HL-60 (cell line): ENCODE measurements around the gene FAH.

Source experiments
- DNase-seq, 2 experiments: peaks; one replicate each; pipeline ENCODE4 v3.0.0-alpha.2; 2010 to 2020; ENCODE audit warnings: low read depth in 1 of 2, low spot score in 1 of 2
- H3K27ac ChIP-seq: fragments of 250-450 bp; sonication (Bioruptor Pico); replicated peaks from 2 replicates; pipeline ENCODE4 v1.5.1; 2020; ENCODE audit warnings: mild to moderate bottlenecking, moderate library complexity
- H3K27me3 ChIP-seq: fragments of 250-450 bp; sonication (Bioruptor Pico); 2 replicates; pipeline ENCODE4 v1.5.1; 2021; ENCODE audit warnings: mild to moderate bottlenecking, moderate library complexity; ENCODE audit not compliant: insufficient read depth, poor library complexity, severe bottlenecking
- H3K4me3 ChIP-seq: replicated peaks from 2 replicates; pipeline ENCODE4 v1.5.1; 2011; ENCODE audit warnings: mild to moderate bottlenecking, control low read depth, low read length; ENCODE audit not compliant: insufficient read depth
- GABPA ChIP-seq: IDR thresholded peaks from 2 replicates; pipeline ENCODE4 v1.6.1; 2012; ENCODE audit warnings: low read depth
- POLR2AphosphoS5 ChIP-seq: IDR thresholded peaks from 2 replicates; pipeline ENCODE4 v1.6.1; 2012; ENCODE audit warnings: low read depth
- SPI1 ChIP-seq: IDR thresholded peaks from 2 replicates; pipeline ENCODE4 v1.6.1; 2012; ENCODE audit warnings: low read depth, mild to moderate bottlenecking, borderline replicate concordance
- TF ChIP-seq, protein P1 (sequence below): IDR thresholded peaks from one replicate; pipeline ENCODE4 v1.5.1; 2011; ENCODE audit warnings: low read length, control low read depth, inconsistent platforms; ENCODE audit not compliant: insufficient read depth
- TF ChIP-seq, protein P2 (sequence below): IDR thresholded peaks from 2 replicates; pipeline ENCODE4 v1.6.1; 2012; ENCODE audit warnings: low read depth; ENCODE audit not compliant: insufficient replicate concordance

FAH gene

DNA sequence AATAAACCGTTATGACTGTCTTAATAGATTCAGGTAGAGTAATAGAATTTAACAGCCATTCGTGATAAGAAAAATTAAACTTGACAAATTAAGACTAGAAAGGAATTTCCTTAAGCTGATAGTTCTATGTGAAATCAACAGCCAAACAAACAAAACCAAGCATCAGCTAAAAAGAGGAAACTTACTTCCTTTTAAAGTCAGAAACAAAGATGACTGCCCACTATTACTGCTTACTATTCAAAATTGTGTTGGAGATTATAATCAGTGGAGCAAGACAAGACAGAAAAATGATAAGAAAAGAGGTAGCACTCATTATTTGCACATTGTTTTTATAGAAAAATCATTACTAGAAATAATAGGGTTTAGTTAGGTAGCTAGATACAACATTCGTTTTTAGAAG is 13.8 kb upstream of the FAH start:
- Histone ChIP-seq H3K27ac (no peak overlapping the region), H3K4me3 (no peak overlapping the region), H3K27me3 (no peaks in the 10 kb centered on the region)
- TF ChIP-seq, protein P1, sequence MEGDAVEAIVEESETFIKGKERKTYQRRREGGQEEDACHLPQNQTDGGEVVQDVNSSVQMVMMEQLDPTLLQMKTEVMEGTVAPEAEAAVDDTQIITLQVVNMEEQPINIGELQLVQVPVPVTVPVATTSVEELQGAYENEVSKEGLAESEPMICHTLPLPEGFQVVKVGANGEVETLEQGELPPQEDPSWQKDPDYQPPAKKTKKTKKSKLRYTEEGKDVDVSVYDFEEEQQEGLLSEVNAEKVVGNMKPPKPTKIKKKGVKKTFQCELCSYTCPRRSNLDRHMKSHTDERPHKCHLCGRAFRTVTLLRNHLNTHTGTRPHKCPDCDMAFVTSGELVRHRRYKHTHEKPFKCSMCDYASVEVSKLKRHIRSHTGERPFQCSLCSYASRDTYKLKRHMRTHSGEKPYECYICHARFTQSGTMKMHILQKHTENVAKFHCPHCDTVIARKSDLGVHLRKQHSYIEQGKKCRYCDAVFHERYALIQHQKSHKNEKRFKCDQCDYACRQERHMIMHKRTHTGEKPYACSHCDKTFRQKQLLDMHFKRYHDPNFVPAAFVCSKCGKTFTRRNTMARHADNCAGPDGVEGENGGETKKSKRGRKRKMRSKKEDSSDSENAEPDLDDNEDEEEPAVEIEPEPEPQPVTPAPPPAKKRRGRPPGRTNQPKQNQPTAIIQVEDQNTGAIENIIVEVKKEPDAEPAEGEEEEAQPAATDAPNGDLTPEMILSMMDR: no peak
- TF ChIP-seq POLR2AphosphoS5 (no peak), SPI1 (no peak), GABPA (no peak)
- TF ChIP-seq, protein P2, sequence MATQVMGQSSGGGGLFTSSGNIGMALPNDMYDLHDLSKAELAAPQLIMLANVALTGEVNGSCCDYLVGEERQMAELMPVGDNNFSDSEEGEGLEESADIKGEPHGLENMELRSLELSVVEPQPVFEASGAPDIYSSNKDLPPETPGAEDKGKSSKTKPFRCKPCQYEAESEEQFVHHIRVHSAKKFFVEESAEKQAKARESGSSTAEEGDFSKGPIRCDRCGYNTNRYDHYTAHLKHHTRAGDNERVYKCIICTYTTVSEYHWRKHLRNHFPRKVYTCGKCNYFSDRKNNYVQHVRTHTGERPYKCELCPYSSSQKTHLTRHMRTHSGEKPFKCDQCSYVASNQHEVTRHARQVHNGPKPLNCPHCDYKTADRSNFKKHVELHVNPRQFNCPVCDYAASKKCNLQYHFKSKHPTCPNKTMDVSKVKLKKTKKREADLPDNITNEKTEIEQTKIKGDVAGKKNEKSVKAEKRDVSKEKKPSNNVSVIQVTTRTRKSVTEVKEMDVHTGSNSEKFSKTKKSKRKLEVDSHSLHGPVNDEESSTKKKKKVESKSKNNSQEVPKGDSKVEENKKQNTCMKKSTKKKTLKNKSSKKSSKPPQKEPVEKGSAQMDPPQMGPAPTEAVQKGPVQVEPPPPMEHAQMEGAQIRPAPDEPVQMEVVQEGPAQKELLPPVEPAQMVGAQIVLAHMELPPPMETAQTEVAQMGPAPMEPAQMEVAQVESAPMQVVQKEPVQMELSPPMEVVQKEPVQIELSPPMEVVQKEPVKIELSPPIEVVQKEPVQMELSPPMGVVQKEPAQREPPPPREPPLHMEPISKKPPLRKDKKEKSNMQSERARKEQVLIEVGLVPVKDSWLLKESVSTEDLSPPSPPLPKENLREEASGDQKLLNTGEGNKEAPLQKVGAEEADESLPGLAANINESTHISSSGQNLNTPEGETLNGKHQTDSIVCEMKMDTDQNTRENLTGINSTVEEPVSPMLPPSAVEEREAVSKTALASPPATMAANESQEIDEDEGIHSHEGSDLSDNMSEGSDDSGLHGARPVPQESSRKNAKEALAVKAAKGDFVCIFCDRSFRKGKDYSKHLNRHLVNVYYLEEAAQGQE: no peak
- no peak for DNase-seq

DNA sequence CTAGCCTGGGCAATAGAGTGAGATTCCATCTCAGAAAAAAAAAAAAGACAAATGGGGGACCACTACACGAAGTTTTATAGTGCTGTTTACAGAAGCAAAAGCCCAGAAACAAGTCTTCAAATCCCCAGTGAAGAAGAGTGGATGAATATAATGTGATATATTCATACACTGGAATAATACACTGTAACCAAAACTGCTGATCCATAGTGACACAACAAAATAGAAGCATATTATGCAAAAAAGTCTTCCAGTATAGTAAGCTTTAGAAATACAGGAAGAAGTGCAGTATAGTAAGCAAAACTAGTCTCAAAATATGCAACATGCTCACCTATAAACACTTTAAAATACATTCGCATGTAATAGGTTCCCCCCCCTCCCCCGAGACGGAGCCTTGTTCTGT is 11.9 kb upstream of the FAH start:
- Histone ChIP-seq H3K27ac (no peak overlapping the region), H3K4me3 (no peak overlapping the region), H3K27me3 (no peaks in the 10 kb centered on the region)
- DNase-seq: no peak
- TF ChIP-seq POLR2AphosphoS5: no peak
- TF ChIP-seq, protein P2: no peak
- TF ChIP-seq SPI1: no peak
- no peak for TF ChIP-seq GABPA
- TF ChIP-seq, protein P1: no peak

DNA sequence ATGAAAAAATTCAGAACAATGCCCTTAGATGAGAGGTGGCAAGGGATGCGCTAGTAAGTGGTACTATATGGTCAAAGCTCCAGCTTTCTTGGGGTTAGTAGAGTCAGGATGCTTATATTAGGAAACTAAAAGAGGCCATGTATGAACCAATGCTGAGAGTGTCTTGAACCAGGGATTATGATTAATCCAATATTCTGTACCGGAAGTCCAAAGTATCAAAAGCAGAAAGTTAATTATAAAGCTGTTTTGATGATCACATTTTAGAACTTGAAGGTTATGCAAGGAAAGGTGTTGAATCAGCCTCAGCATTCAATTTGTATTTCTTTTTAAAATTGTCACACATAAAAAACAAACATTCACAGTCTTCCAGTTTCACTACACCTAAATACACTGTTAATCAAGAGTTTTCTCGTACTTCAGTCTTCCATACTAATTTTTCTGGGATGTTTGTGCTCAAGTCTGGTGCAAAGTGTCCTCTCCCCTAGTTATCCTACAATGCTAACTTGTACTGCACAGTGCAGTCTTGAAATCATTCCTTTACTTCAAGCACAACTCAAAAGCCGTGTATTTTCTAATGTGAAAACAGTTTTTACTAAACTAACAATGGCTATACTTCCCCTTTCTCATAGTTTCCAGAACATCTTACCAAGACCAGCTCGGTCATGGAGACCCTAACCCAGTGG is 10.7 kb upstream of the FAH start:
- Histone ChIP-seq H3K4me3 (no peak overlapping the region), H3K27me3 (no peaks in the 10 kb centered on the region), H3K27ac (no peak overlapping the region)
- DNase-seq: no peak
- no peak for TF ChIP-seq GABPA
- TF ChIP-seq SPI1: no peak
- no peak for TF ChIP-seq POLR2AphosphoS5

DNA sequence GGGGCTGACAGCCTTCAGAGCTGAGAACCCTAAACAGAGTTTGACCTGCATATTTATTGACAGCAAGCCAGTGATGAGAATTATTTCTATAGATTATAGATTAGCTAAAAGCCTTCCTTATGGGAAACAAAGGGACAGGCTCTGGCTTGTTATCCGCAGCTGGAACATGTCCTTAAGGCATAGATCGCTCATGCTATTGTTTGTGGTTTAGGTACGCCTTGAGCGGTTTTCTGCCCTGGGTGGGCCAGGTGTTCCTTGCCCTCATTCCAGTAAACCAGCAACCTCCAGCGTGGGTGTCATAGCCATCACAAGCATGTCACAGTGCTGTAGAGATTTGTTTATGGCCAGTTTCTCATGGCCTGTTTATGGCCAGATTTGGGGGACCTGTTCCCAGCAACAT is 10.2 kb upstream of the FAH start:
- TF ChIP-seq, protein P1: no peak
- TF ChIP-seq POLR2AphosphoS5 (no peak), GABPA (no peak), SPI1 (no peak)
- TF ChIP-seq, protein P2: no peak
- no peak overlapping the region for H3K27ac ChIP-seq
- DNase-seq: no peak
- H3K4me3 ChIP-seq: no peak overlapping the region
- H3K27me3 ChIP-seq: no peaks in the 10 kb centered on the region
